OCI-LY7 (cell line): Measurements from ENCODE around the gene GJC3. TPM values are rescaled to one million over a fixed set of nuclear protein-coding genes. Genes with fewer than 3 reads are reported as not detected.

Source experiments
- BruUV-seq: library from RNA; stranded (reverse); fragments of 400-500 nt; replicated peaks from 2 replicates; lab custom pipeline; 2021; lab: Mats Ljungman, UMichigan
- CTCF ChIA-PET: fragments of 300-600 bp; sonication (Branson Sonifier 250); formaldehyde crosslinking; loops from one replicate; lab custom pipeline; 2022; ENCODE audit warnings: antibody characterized with exemption; ENCODE audit not compliant: unreplicated experiment; lab: Charles Lee
- POLR2A ChIA-PET: fragments of 300-600 bp; sonication (Branson Sonifier 250); formaldehyde crosslinking; loops from one replicate; lab custom pipeline; 2022; ENCODE audit warnings: antibody characterized with exemption; lab: Charles Lee
- DNase-seq: peaks from one replicate; pipeline ENCODE4 v3.0.0-alpha.2; 2015; ENCODE audit warnings: low spot score
- H2AFZ ChIP-seq: fragments of 200-600 bp; sonication (generic), shearing (Covaris generic); 2 replicates; pipeline ENCODE4 v1.6.1; 2014; ENCODE audit warnings: mild to moderate bottlenecking, antibody characterized with exemption, low read length, moderate library complexity
- H3K27ac ChIP-seq: fragments of 200-600 bp; sonication (generic); 2 replicates; pipeline ENCODE4 v1.5.1; 2014; ENCODE audit warnings: mixed run types, low read depth, mild to moderate bottlenecking, moderate library complexity, low read length, inconsistent platforms; ENCODE audit not compliant: poor library complexity, severe bottlenecking
- H3K36me3 ChIP-seq: fragments of 200-600 bp; sonication (generic); 2 replicates; pipeline ENCODE4 v1.6.1; 2014; ENCODE audit warnings: mild to moderate bottlenecking, antibody characterized with exemption, low read length, moderate library complexity, mixed read lengths; ENCODE audit not compliant: insufficient read depth
- H3K4me1 ChIP-seq: fragments of 200-600 bp; sonication (generic); 2 replicates; pipeline ENCODE4 v1.5.1; 2014; ENCODE audit warnings: mild to moderate bottlenecking, low read length; ENCODE audit not compliant: insufficient read depth, poor library complexity, severe bottlenecking
- H3K4me2 ChIP-seq: fragments of 200-600 bp; sonication (generic); 2 replicates; pipeline ENCODE4 v1.6.1; 2014; ENCODE audit warnings: mild to moderate bottlenecking, low read length
- H3K4me3 ChIP-seq: fragments of 200-600 bp; sonication (generic); 2 replicates; pipeline ENCODE4 v1.5.1; 2014; ENCODE audit warnings: mild to moderate bottlenecking, low read depth, low read length; ENCODE audit not compliant: poor library complexity, severe bottlenecking
- H3K79me2 ChIP-seq: fragments of 200-600 bp; sonication (generic); 2 replicates; pipeline ENCODE4 v1.6.1; 2016; ENCODE audit warnings: low read depth, mild to moderate bottlenecking, low read length, moderate library complexity, mixed read lengths; ENCODE audit not compliant: insufficient read depth
- H3K9me2 ChIP-seq: fragments of 200-600 bp; sonication (generic); 2 replicates; pipeline ENCODE4 v1.6.1; 2016; ENCODE audit warnings: mild to moderate bottlenecking, low read length, mixed read lengths; ENCODE audit not compliant: insufficient read depth
- H3K9me3 ChIP-seq: fragments of 200-600 bp; sonication (generic); 2 replicates; pipeline ENCODE4 v1.6.1; 2014; ENCODE audit warnings: mild to moderate bottlenecking, mixed run types, low read length, mixed read lengths
- H4K20me1 ChIP-seq: fragments of 200-600 bp; sonication (generic); 2 replicates; pipeline ENCODE4 v1.6.1; 2014; ENCODE audit warnings: mild to moderate bottlenecking, antibody characterized with exemption, low read length, moderate library complexity, mixed read lengths; ENCODE audit not compliant: insufficient read depth
- EZH2phosphoT487 ChIP-seq: fragments of 200-600 bp; sonication (generic); IDR thresholded peaks from 2 replicates; pipeline ENCODE4 v1.6.1; 2018; ENCODE audit warnings: low read depth, borderline replicate concordance, mild to moderate bottlenecking, mixed run types, antibody characterized with exemption, low read length, moderate library complexity, mixed read lengths
- intact Hi-C: fragments of 100-400 bp; cut with micrococcal nuclease; formaldehyde crosslinking; loops from one replicate; pipeline ENCODE4 v1.10.0; 2022; ENCODE audit not compliant: unreplicated experiment
- total RNA-seq, 2 experiments: library from RNA; depleted of rRNA in 1 of 2; stranded (reverse); fragments of >200 nt in 1 of 2; shearing (Covaris generic) in 1 of 2; gene quantifications; 2 replicates each; pipeline ENCODE4 v1.2.3, GENCODE V29; 2014 to 2022
- TF ChIP-seq, protein P1 (sequence below): fragments of 200-600 bp; sonication (generic); conservative IDR thresholded peaks from 2 replicates; pipeline ENCODE4 v1.5.1; 2014; ENCODE audit warnings: mild to moderate bottlenecking, antibody characterized with exemption, low read length, moderate library complexity, mixed read lengths

Gene GJC3
- total RNA-seq, 2 experiments from 2014 or later = not detected

GRCh38 chr7:99881370-99881769 lies 48.0 kb downstream of the GJC3 start:
- CTCF ChIA-PET = no interaction called here
- intact Hi-C loops = no loop called here

GRCh38 chr7:99876933-99877332 lies 52.5 kb downstream of the GJC3 start, which contains the start of gene OR2AE1:
Gene OR2AE1 (minus strand): TSS chr7:99877033. CDS start chr7:99877033, 0 bp downstream.
- no TSS peak for BruUV-seq
- no peak within 1 kb of the TSS for H3K27ac ChIP-seq
- CTCF ChIA-PET = no interaction called here
- H3K4me3 ChIP-seq = no peak within 1 kb of the TSS
- H3K36me3 ChIP-seq = no peaks in the 10 kb centered on the region
- intact Hi-C loops = no loop called here
- H3K9me2 ChIP-seq = no peaks in the 10 kb centered on the region
- POLR2A ChIA-PET = no interaction called here
- TF ChIP-seq, protein P1, sequence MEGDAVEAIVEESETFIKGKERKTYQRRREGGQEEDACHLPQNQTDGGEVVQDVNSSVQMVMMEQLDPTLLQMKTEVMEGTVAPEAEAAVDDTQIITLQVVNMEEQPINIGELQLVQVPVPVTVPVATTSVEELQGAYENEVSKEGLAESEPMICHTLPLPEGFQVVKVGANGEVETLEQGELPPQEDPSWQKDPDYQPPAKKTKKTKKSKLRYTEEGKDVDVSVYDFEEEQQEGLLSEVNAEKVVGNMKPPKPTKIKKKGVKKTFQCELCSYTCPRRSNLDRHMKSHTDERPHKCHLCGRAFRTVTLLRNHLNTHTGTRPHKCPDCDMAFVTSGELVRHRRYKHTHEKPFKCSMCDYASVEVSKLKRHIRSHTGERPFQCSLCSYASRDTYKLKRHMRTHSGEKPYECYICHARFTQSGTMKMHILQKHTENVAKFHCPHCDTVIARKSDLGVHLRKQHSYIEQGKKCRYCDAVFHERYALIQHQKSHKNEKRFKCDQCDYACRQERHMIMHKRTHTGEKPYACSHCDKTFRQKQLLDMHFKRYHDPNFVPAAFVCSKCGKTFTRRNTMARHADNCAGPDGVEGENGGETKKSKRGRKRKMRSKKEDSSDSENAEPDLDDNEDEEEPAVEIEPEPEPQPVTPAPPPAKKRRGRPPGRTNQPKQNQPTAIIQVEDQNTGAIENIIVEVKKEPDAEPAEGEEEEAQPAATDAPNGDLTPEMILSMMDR = no peak
- TF ChIP-seq EZH2phosphoT487 = no peak
- DNase-seq = no peak
- H4K20me1 ChIP-seq = no peaks in the 10 kb centered on the region
- no peaks in the 10 kb centered on the region for H3K4me1 ChIP-seq
- H3K9me3 ChIP-seq = no peaks in the 10 kb centered on the region
- no peak within 1 kb of the TSS for H3K4me2 ChIP-seq
- no peak within 1 kb of the TSS for H2AFZ ChIP-seq
- no peaks in the 10 kb centered on the region for H3K79me2 ChIP-seq

More at GRCh38 chr7:99881370-99881769, 48.0 kb downstream of the GJC3 start:
- DNase-seq = no peak
- Histone ChIP-seq H3K79me2 (no peaks in the 10 kb centered on the region), H3K4me2 (no peak overlapping the region), H2AFZ (no peak overlapping the region), H3K4me1 (no peaks in the 10 kb centered on the region), H3K9me3 (no peaks in the 10 kb centered on the region), H3K27ac (no peak overlapping the region), H3K9me2 (no peaks in the 10 kb centered on the region), H3K36me3 (no peaks in the 10 kb centered on the region), H3K4me3 (no peak overlapping the region), H4K20me1 (no peaks in the 10 kb centered on the region)
- no peak for TF ChIP-seq EZH2phosphoT487
- TF ChIP-seq, protein P1 = no peak
- POLR2A ChIA-PET = no interaction called here
- BruUV-seq = no TSS peak

DNA sequence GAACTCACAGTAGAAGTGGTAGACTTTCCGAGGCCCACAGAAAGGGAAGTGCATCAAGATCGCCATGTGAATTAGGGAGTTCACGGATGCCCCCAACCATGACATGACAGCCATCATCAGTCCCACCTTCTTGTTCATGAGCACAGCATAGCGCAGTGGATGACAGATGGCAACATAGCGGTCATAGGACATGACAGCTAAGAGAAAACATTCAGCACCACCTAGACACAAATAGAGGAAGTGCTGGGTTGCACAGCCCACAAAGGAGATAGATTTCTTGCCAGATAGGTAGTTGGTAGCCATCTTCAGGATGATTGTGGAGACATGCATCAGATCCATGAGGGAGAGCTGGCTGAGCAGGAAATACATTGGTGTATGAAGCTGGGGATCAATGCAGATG lies 52.9 kb downstream of the GJC3 start:
- no peak overlapping the region for H3K27ac ChIP-seq
- intact Hi-C loops = no loop called here
- no peaks in the 10 kb centered on the region for H4K20me1 ChIP-seq
- H3K9me3 ChIP-seq = no peaks in the 10 kb centered on the region
- DNase-seq = no peak
- no TSS peak for BruUV-seq
- H3K4me3 ChIP-seq = no peak overlapping the region
- TF ChIP-seq, protein P1 = 0 out of 2 replicates have a peak, but pooled peaks have one; percentile 14
- TF ChIP-seq EZH2phosphoT487 = no peak
- CTCF ChIA-PET = no interaction called here
- H3K36me3 ChIP-seq = no peaks in the 10 kb centered on the region
- no peak overlapping the region for H2AFZ ChIP-seq
- no peaks in the 10 kb centered on the region for H3K79me2 ChIP-seq
- H3K4me1 ChIP-seq = no peaks in the 10 kb centered on the region
- H3K9me2 ChIP-seq = no peaks in the 10 kb centered on the region
- POLR2A ChIA-PET = no interaction called here
- H3K4me2 ChIP-seq = no peak overlapping the region
